ENCODE measurements around the gene TBC1D3K. TPM values are rescaled to one million over a fixed set of nuclear protein-coding genes. Genes with fewer than 3 reads are reported as not detected.
"Not testable (repeated sequence)": the region's sequence is repeated elsewhere in the genome, so short reads cannot be mapped to it uniquely, and the experiment has no call there.

The TBC1D3K gene
- not detected in 2 replicates for total RNA-seq (2014; rRNA removed; shearing (Covaris generic))

GRCh38 chr17:37924115-37924514 lies at the start of gene TBC1D3K:
Gene TBC1D3K (plus strand): TSS chr17:37924415. CDS start chr17:37926000, 1,585 bp downstream.
- H3K27me3 ChIP-seq (ENCODE audit: control insufficient read depth, insufficient read depth, low read length); H3K4me3 ChIP-seq (ENCODE audit: insufficient read depth, low read depth, low read length); H3K36me3 ChIP-seq (replicated peaks; ENCODE audit: control insufficient read depth, insufficient read depth, low read length); DNase-seq: not testable (repeated sequence)

- Histone ChIP-seq H3K36me3 (replicated peaks; ENCODE audit: control insufficient read depth, insufficient read depth, low read length) (no peaks in the 10 kb centered on the region), H3K27me3 (ENCODE audit: control insufficient read depth, insufficient read depth, low read length) (no peaks in the 10 kb centered on the region), H3K4me3 (ENCODE audit: insufficient read depth, low read depth, low read length) (no peak overlapping the region)
- peak; percentile 9 for DNase-seq
These were observed 39.7 kb upstream of the TBC1D3K start for GRCh38 chr17:37884516-37884915.

- no peak for DNase-seq
- Histone ChIP-seq H3K4me3 (ENCODE audit: insufficient read depth, low read depth, low read length) (no peak overlapping the region), H3K36me3 (replicated peaks; ENCODE audit: control insufficient read depth, insufficient read depth, low read length) (no peaks in the 10 kb centered on the region), H3K27me3 (ENCODE audit: control insufficient read depth, insufficient read depth, low read length) (no peaks in the 10 kb centered on the region)
These were observed 39.1 kb upstream of the TBC1D3K start for GRCh38 chr17:37885136-37885535.

GRCh38 chr17:37888881-37889280 lies 35.3 kb upstream of the TBC1D3K start:
- Histone ChIP-seq H3K4me3 (ENCODE audit: insufficient read depth, low read depth, low read length) (no peak overlapping the region), H3K27me3 (ENCODE audit: control insufficient read depth, insufficient read depth, low read length) (no peaks in the 10 kb centered on the region), H3K36me3 (replicated peaks; ENCODE audit: control insufficient read depth, insufficient read depth, low read length) (no peaks in the 10 kb centered on the region)
- DNase-seq, result no peak

- DNase-seq; H3K4me3 ChIP-seq (ENCODE audit: insufficient read depth, low read depth, low read length); H3K27me3 ChIP-seq (ENCODE audit: control insufficient read depth, insufficient read depth, low read length); H3K36me3 ChIP-seq (replicated peaks; ENCODE audit: control insufficient read depth, insufficient read depth, low read length): not testable (repeated sequence)
These were observed 27.3 kb upstream of the TBC1D3K start for GRCh38 chr17:37896961-37897360.

Other genes with a start within 250 kb of the TBC1D3K start
- 0.30 and 1.1 TPM in 2 replicates for gene HNF1B, start 179.4 kb upstream of the TBC1D3K start, total RNA-seq (2014; rRNA removed; shearing (Covaris generic))
- gene TBC1D3L, start 64.6 kb downstream of the TBC1D3K start, total RNA-seq (2014; rRNA removed; shearing (Covaris generic)), result 2.4 and 3.3 TPM in 2 replicates
- gene TBC1D3D, start 79.6 kb downstream of the TBC1D3K start, total RNA-seq (2014; rRNA removed; shearing (Covaris generic)), result not detected in 2 replicates
- 0.03 and 0.63 TPM in 2 replicates for gene TBC1D3C, start 144.2 kb downstream of the TBC1D3K start, total RNA-seq (2014; rRNA removed; shearing (Covaris generic))
- not detected in 2 replicates for gene TBC1D3E, start 203.5 kb downstream of the TBC1D3K start, total RNA-seq (2014; rRNA removed; shearing (Covaris generic))